Hematopoietic multipotent progenitor cell treated with erythropoietin and hydrocortisone succinate and interleukin-3 and kit ligand, for 17 days (in vitro differentiated cells): ENCODE data around the gene BRD8.

ENCODE experiments used
- DNase-seq: peaks from one replicate; pipeline ENCODE4 v3.0.0-alpha.2; 2015; ENCODE audit warnings: low spot score

The BRD8 gene

DNA sequence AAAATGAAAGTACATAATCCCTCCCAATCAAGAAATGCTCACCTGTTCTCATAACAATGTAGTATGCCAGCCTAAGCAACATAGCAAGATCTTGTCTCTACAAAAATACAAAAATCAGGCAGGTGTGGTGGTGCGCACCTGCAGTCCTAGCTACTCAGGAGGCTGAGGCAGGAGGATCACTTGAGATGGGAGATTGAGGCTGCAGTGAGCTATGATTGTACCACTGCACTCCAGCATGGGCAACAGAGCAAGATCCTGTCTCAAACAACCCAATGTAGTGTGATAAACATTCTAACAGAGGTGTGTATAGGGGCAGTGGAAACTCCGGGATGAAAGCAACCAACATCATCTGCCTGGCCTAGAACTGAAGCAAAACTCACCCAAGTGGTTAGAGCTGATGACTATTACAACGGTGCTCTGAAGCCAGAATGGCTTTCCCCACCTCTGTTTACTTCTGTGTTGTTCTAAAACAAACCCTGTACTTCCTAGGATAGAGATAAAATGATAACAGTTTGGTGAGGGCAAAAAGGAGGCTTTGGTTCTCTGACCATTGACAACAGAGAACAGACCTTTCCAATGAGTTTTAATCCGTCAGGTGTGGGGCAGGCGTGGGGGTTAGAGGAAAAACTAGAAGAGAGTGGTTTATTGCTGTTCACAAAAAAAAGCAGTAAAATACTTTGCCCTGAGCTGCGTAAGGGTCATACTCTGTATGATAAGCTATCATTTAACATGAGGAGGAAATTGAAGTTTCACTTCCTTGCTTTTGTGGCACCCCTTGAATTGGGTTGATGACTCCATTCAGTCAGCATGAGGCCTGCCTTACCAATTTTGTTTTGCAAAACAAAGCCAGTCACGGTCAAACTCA, 75.7 kb downstream of the BRD8 start:
- DNase-seq = no peak

GRCh38 chr5:138096997-138097828, 81.2 kb downstream of the BRD8 start:
- no peak for DNase-seq

DNA sequence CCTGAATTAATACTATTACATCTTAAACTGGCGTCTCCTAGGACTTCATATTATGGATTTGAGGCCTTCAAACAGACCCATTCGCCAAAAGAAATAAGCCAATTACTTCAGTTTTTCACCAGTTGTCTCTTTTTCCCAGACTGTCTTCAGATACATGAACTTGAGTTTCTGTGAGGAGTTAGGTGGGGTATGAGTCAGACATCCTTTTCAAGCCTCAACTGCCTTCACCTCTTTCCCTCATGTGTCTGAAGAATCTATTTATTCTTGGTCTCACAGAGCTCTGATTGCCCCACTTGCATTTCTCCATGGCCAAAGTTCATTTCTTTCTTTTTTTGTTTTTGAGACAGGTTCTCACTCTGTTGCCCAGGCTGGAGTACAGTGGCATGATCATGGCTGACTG, 82.1 kb downstream of the BRD8 start:
- DNase-seq = no peak

DNA sequence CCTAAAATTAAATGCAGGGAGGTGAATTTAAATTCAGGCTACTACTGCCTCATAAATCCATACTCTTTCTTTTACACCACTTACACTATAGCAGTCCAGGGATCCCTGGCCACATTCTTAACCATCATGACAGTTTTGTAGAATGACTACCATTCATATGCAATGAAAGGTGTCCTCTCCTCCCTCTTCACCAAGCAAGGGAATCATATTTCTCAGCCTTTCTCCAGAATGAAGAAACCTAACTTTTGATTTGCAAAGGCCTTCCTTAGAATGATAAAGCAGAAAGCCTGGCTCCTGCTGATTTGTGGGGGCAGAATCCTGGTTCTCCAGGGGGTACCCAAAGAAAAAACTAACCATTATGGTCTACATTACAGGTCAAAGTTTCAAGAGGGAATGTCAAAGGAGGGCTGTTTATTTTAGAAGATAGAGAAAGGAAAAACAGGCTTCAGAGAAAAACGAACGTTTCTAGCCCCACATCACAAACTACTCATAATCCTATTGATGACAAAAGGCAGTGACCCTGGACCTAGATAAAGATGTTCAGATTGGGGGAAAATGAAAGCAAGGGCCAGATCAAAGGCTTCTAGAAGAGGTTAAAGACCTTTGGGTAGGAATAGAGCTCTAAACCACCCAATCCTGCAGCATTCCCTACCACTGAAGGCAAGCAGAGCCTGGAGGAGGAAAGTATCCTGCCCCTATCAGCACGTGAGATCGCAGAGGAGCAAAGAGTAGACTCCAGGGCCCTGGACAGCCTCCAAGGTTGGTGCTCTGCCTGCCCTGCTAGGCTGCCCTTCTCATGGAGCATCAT, 83.1 kb downstream of the BRD8 start:
- DNase-seq = no peak

DNA sequence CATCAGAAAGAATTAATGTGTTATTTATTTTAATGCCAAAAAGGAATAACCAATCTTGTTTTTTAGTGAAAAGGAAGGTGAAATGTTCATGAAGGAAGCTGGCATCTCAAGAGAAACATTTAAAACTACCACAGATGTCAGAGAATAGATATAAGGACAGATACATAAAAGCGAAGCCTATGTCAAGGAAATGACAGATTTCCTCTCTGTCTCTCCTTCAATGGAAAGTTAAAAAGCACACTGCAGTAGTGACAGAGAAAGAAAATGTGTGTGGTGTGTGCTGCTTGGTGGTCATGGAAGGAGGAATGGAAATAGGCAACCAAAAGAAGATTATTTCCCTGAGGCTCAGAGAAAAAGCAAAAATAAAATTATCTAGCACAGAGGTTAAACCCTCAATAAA, 85.4 kb downstream of the BRD8 start:
- no peak for DNase-seq

DNA sequence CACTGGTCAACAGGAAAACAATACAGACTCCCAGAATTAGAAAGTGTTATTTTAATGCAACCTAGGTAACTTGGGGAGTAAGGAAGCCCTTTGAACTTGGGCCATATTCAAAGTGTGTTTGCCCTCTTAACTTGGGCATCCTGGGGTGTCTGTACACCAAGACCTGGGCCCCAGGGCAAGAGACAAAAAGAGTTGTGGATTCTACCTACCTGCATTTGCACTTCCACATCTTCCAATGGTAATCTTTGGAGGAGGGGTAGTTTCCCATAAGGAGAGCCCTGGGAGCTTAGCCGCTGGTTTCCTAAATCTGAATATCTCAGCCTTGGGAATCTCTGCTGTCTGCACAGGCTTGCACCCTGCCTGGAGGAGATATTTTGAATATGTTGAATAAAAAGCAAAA, 86.1 kb downstream of the BRD8 start:
- no peak for DNase-seq

- DNase-seq = no peak
Observed at GRCh38 chr5:138091685-138092084, 86.7 kb downstream of the BRD8 start.
